ENCODE measurements around the gene JKAMP.
"Not testable (repeated sequence)": the region's sequence is repeated elsewhere in the genome, so short reads cannot be mapped to it uniquely, and the experiment has no call there.

JKAMP gene

GRCh38 chr14:59483819-59484638 lies at the start of gene JKAMP, which contains the start of gene L3HYPDH:
Gene JKAMP, plus strand, starts transcription at chr14:59484517. Its CDS starts 73 bp downstream, at chr14:59484590.
Gene L3HYPDH, minus strand, starts transcription at chr14:59484408. Its CDS starts 92 bp downstream, at chr14:59484316.
- DNase-seq = peak; percentile 92

- no peak for DNase-seq
Observed at GRCh38 chr14:59435101-59435500, 49.2 kb upstream of the JKAMP start.

- DNase-seq = no peak
Observed at GRCh38 chr14:59435987-59436386, 48.3 kb upstream of the JKAMP start.

- no peak for DNase-seq
Observed at GRCh38 chr14:59438195-59438647, 46.1 kb upstream of the JKAMP start.

GRCh38 chr14:59439256-59439965 lies 44.9 kb upstream of the JKAMP start:
- DNase-seq = no peak

GRCh38 chr14:59448673-59449072 lies 35.6 kb upstream of the JKAMP start:
- not testable (repeated sequence) for DNase-seq

- no peak for DNase-seq
Observed at GRCh38 chr14:59450716-59451115, 33.6 kb upstream of the JKAMP start.

- no peak for DNase-seq
Observed at GRCh38 chr14:59451849-59452248, 32.5 kb upstream of the JKAMP start.

GRCh38 chr14:59454139-59454538 lies 30.2 kb upstream of the JKAMP start:
- no peak for DNase-seq

- no peak for DNase-seq
Observed at GRCh38 chr14:59455411-59455810, 28.9 kb upstream of the JKAMP start.

- no peak for DNase-seq
Observed at GRCh38 chr14:59458486-59458885, 25.8 kb upstream of the JKAMP start.

GRCh38 chr14:59460378-59460777 lies 23.9 kb upstream of the JKAMP start:
- DNase-seq = no peak

- no peak for DNase-seq
Observed at GRCh38 chr14:59461891-59462290, 22.4 kb upstream of the JKAMP start.

GRCh38 chr14:59463787-59464485 lies 20.4 kb upstream of the JKAMP start:
- no peak for DNase-seq

- no peak for DNase-seq
Observed at GRCh38 chr14:59464486-59465315, 19.6 kb upstream of the JKAMP start.

- DNase-seq = no peak
Observed at GRCh38 chr14:59465316-59466135, 18.8 kb upstream of the JKAMP start, which contains the start of gene GPR135. Gene GPR135, minus strand, starts transcription at chr14:59465380. Its CDS starts 154 bp downstream, at chr14:59465226.

GRCh38 chr14:59474172-59474571 lies 10.1 kb upstream of the JKAMP start:
- DNase-seq = peak; percentile 29

GRCh38 chr14:59475709-59476108 lies 8.6 kb upstream of the JKAMP start:
- no peak for DNase-seq

- no peak for DNase-seq
Observed at GRCh38 chr14:59478540-59478939, 5.8 kb upstream of the JKAMP start.

GRCh38 chr14:59480166-59480565 lies 4.2 kb upstream of the JKAMP start:
- DNase-seq = no peak

- no peak for DNase-seq
Observed at GRCh38 chr14:59481407-59481806, 2.9 kb upstream of the JKAMP start.

Data from NCI-H446 treated with DMSO at 0.1 percent for 48 hours (cell line).